Activated T-helper 17 cell treated with anti-CD3 and anti-CD28 coated beads, Interleukin-2, amount 50 U/mL, for 72 hours (primary cell): ENCODE data around the gene HDC. TPM values are rescaled to one million over a fixed set of nuclear protein-coding genes. Genes with fewer than 3 reads are reported as not detected.

Experiments used
- total RNA-seq, 2 donors: library from RNA; stranded (reverse); gene quantifications; one replicate each; pipeline ENCODE4 v1.2.3, GENCODE V29; 2022

The HDC gene
- total RNA-seq, 2 donors from 2014 or later: 1.2 TPM; not detected in 1

Other genes with a start within 250 kb of the HDC start
- gene ATP8B4, start 146.5 kb downstream of the HDC start, total RNA-seq: 10 to 100 TPM; 20.0 to 26.1 TPM
- gene SLC27A2, start 83.5 kb downstream of the HDC start, total RNA-seq: 10 to 100 TPM; 15.9 to 41.7 TPM
- 10 to 100 TPM; 30.9 to 31.2 TPM for gene GABPB1, start 89.5 kb upstream of the HDC start, total RNA-seq
- gene USP8, start 158.7 kb upstream of the HDC start, total RNA-seq: 10 to 100 TPM; 60.2 to 60.6 TPM